Osteoblast (primary cell): Measurements from ENCODE around the gene ALDH1A1. TPM values are rescaled to one million over a fixed set of nuclear protein-coding genes. Genes with fewer than 3 reads are reported as not detected.
A peak's percentile ranks its signal among the peaks of the same experiment; 100 is the strongest.
"Not testable (repeated sequence)": the region's sequence is repeated elsewhere in the genome, so short reads cannot be mapped to it uniquely, and the experiment has no call there.

Source experiments
- DNase-seq: peaks from one replicate; pipeline ENCODE4 v3.0.0; 2011; ENCODE audit warnings: low spot score, mixed read lengths; ENCODE audit not compliant: insufficient read length; ENCODE audit errors: missing footprints
- H2AFZ ChIP-seq: 2 replicates; pipeline ENCODE4 v1.6.0; 2011; ENCODE audit warnings: mild to moderate bottlenecking, low read length
- H3K27ac ChIP-seq: 2 replicates; pipeline ENCODE4 v1.5.1; 2011; ENCODE audit warnings: mild to moderate bottlenecking, low read depth, low read length, moderate library complexity
- H3K27me3 ChIP-seq: 2 replicates; pipeline ENCODE4 v1.6.0; 2012; ENCODE audit warnings: mild to moderate bottlenecking, control low read depth, inconsistent platforms, low read length, moderate library complexity; ENCODE audit not compliant: insufficient read depth
- H3K36me3 ChIP-seq: 2 replicates; pipeline ENCODE4 v1.5.1; 2011; ENCODE audit warnings: mild to moderate bottlenecking, low read length, control low read depth, moderate library complexity; ENCODE audit not compliant: insufficient read depth
- H3K4me1 ChIP-seq: 2 replicates; pipeline ENCODE4 v1.5.1; 2011; ENCODE audit warnings: mild to moderate bottlenecking, low read length, control low read depth, moderate library complexity; ENCODE audit not compliant: insufficient read depth
- H3K4me2 ChIP-seq: 2 replicates; pipeline ENCODE4 v1.6.0; 2011; ENCODE audit warnings: mild to moderate bottlenecking, low read length; ENCODE audit not compliant: insufficient read depth
- H3K4me3 ChIP-seq: fragments of 200-600 bp; sonication (generic); 3 replicates; pipeline ENCODE4 v1.5.1; 2012; ENCODE audit warnings: mild to moderate bottlenecking, low read length, inconsistent platforms; ENCODE audit not compliant: insufficient read depth
- H3K79me2 ChIP-seq: 2 replicates; pipeline ENCODE4 v1.6.0; 2012; ENCODE audit warnings: mild to moderate bottlenecking, low read length, control low read depth, inconsistent platforms; ENCODE audit not compliant: insufficient read depth
- H3K9me3 ChIP-seq: 2 replicates; pipeline ENCODE4 v1.5.1; 2011; ENCODE audit warnings: low read depth, low read length, control low read depth
- H4K20me1 ChIP-seq: 2 replicates; pipeline ENCODE4 v1.6.0; 2012; ENCODE audit warnings: mild to moderate bottlenecking, low read length, control low read depth; ENCODE audit not compliant: insufficient read depth
- total RNA-seq: library from RNA; depleted of rRNA; stranded (reverse); fragments of >200 nt; gene quantifications from 2 replicates; pipeline ENCODE4 v1.2.3, GENCODE V29; 2012
- TF ChIP-seq, protein P1 (sequence below): IDR thresholded peaks from 2 replicates; pipeline ENCODE4 v1.5.1; 2011; ENCODE audit warnings: mild to moderate bottlenecking, low read depth, low read length, moderate library complexity; ENCODE audit errors: extremely low read depth

The ALDH1A1 gene
- total RNA-seq, 1 donor: 0.36 TPM

DNA sequence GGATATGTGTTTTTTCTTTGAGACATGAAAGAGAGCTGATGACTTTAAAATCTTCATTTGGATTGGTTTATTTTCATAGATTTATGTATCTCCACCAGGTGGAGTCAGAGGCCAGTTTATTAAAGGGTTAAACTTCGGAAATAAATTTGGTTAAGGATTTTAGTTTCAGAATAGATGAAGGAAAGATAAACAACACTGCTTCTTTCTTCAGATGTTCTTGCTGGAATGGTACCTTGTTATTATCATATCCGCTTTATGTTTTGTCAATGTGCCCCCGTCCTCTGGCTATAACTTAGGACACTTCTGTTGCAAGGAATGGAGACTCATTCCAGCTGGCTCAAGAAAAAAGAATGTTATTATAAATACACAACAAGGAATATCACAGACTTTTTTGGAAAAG lies 81.2 kb downstream of the ALDH1A1 start:
- Histone ChIP-seq H3K4me1 (peaks cover 2% of the 10 kb centered on the region), H2AFZ (no peak overlapping the region), H3K27me3 (no peaks in the 10 kb centered on the region), H3K4me3 (peak overlapping the region; percentile 60), H3K4me2 (peak overlapping the region; percentile 83), H4K20me1 (no peaks in the 10 kb centered on the region), H3K79me2 (no peaks in the 10 kb centered on the region), H3K36me3 (no peaks in the 10 kb centered on the region), H3K9me3 (no peaks in the 10 kb centered on the region), H3K27ac (no peak overlapping the region)
- TF ChIP-seq, protein P1, sequence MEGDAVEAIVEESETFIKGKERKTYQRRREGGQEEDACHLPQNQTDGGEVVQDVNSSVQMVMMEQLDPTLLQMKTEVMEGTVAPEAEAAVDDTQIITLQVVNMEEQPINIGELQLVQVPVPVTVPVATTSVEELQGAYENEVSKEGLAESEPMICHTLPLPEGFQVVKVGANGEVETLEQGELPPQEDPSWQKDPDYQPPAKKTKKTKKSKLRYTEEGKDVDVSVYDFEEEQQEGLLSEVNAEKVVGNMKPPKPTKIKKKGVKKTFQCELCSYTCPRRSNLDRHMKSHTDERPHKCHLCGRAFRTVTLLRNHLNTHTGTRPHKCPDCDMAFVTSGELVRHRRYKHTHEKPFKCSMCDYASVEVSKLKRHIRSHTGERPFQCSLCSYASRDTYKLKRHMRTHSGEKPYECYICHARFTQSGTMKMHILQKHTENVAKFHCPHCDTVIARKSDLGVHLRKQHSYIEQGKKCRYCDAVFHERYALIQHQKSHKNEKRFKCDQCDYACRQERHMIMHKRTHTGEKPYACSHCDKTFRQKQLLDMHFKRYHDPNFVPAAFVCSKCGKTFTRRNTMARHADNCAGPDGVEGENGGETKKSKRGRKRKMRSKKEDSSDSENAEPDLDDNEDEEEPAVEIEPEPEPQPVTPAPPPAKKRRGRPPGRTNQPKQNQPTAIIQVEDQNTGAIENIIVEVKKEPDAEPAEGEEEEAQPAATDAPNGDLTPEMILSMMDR: peak; percentile 52
- DNase-seq: no peak

DNA sequence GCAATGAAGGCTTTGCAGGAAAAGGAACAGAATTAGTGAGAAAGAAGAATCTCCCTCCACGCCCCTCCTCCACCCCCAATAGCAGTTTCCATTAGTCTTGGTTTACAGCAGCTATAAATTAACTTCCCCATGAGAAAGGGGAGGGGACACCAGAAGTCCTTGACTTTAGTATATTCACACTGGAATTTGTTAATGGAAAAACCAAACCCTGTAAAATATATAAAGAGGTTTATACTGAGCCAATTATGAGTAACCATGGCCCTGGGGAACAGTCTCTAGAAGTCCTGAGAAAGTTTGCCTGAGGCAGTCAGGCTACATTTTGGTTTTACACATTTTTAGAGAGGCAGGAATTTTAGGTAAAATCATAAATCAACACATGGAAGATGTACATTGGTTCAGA lies 88.5 kb downstream of the ALDH1A1 start:
- H3K27ac ChIP-seq: no peak overlapping the region
- H3K4me2 ChIP-seq: no peak overlapping the region
- H2AFZ ChIP-seq: no peak overlapping the region
- H3K9me3 ChIP-seq: no peaks in the 10 kb centered on the region
- H3K36me3 ChIP-seq: no peaks in the 10 kb centered on the region
- no peaks in the 10 kb centered on the region for H4K20me1 ChIP-seq
- H3K27me3 ChIP-seq: no peaks in the 10 kb centered on the region
- TF ChIP-seq, protein P1: no peak
- DNase-seq: no peak
- no peaks in the 10 kb centered on the region for H3K4me1 ChIP-seq
- no peak overlapping the region for H3K4me3 ChIP-seq
- no peaks in the 10 kb centered on the region for H3K79me2 ChIP-seq

DNA sequence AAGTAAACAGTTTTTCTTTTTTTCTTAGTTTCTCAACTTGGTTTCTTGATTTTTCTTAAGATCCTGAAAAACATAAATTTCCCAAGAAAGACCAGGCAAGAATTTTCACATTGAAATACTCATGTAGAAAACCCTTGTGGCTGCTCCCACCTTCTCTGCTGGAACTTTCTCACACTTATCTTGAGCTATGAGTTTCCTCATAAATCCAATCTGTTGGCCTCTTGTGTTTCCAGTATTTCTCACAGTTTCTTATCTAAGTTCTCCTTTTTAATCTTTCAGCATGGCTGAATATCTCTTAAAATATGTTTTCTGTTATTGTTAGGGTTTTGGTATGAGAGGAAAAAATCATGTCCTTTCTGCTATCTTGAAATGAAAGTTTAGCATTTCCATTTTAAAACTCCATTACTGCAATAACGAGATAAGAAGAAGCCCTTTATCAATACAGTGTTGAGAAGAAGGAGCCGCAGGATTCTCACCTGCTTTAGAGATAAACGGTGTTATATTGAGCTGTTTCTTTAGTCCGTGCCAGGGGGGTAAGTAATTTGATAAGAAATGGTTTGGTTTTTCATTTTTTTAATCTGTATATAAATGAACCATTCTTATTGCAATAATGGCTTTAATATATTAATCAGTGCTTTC lies 89.3 kb downstream of the ALDH1A1 start:
- Histone ChIP-seq H3K4me1 (no peaks in the 10 kb centered on the region), H3K79me2 (no peaks in the 10 kb centered on the region), H3K27me3 (no peaks in the 10 kb centered on the region), H4K20me1 (no peaks in the 10 kb centered on the region), H2AFZ (no peak overlapping the region), H3K27ac (no peak overlapping the region), H3K9me3 (no peaks in the 10 kb centered on the region), H3K36me3 (no peaks in the 10 kb centered on the region), H3K4me2 (no peak overlapping the region), H3K4me3 (no peak overlapping the region)
- DNase-seq: no peak
- TF ChIP-seq, protein P1: no peak

DNA sequence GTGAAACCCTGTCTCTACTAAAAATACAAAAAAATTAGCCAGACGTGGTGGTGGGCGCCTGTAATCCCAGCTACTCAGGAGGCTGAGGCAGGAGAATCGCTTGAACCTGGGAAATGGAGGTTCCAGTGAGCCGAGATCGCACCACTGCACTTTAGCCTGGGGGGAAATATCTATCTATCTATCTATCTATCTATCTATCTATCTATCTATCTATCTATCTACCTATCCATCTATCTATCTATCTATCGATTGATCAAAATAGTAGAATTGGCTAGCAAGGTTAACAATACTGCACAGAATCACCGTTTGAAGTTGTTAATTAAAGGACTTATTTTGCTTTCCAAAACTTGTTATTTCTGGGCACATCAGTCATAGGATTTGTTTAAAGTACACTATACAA lies 90.1 kb downstream of the ALDH1A1 start:
- not testable (repeated sequence) for H3K27ac ChIP-seq, H3K79me2 ChIP-seq, H3K4me1 ChIP-seq, H2AFZ ChIP-seq, H3K36me3 ChIP-seq, H3K4me2 ChIP-seq, H3K4me3 ChIP-seq, H4K20me1 ChIP-seq, H3K9me3 ChIP-seq, H3K27me3 ChIP-seq, DNase-seq
